LNCAP (cell line): ENCODE data around the gene KCTD21.

Experiments used
- TF ChIP-seq, protein P1 (sequence below): fragments of 450-650 bp; IDR thresholded peaks from 2 replicates; pipeline ENCODE4 v1.5.1; 2017; ENCODE audit warnings: mild to moderate bottlenecking

The KCTD21 gene

DNA sequence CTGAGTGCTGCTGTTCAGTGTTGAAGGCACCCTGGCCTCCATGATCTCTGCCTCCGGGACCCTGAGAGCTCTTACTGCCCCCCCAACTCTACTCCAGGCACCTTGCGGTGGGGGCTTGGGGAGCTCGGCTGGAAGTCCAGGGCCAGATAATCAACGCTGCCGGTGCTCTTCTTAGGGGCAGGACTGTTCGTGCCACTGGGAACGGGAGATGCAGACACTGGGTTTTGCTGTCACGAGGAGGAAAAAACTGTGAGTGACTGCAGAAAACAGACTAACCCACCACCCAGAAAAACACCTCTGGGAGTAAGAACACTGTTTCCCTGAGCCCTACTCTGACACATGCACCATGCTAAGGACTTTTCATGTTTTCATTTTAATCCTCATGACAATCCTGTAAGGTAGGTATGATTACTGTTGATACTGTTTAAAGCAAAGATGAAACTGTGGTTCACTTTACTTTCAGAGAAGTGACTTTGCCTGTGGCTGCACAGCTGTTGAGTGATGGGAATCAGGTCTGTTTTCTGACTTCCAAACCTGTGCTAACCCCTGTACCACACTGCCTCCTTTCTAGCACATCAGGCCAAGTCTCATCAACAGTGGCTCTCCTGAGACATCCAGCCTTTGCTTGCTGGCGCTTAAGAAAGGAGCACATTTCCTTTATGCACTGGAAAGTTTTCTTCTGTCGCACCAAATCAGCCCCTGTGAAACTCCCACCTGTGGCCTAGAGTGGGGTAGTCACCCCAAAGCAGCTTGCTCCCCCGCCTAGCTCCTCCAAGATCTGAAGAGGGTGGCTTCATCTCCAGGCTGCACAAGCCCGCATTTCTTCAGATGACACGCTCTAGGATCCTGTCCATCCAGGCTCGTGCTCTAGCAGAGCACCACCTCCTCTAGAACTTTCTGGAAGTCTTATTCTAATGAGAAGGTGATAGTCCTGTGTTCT is 32.1 kb upstream of the KCTD21 start:
- TF ChIP-seq, protein P1, sequence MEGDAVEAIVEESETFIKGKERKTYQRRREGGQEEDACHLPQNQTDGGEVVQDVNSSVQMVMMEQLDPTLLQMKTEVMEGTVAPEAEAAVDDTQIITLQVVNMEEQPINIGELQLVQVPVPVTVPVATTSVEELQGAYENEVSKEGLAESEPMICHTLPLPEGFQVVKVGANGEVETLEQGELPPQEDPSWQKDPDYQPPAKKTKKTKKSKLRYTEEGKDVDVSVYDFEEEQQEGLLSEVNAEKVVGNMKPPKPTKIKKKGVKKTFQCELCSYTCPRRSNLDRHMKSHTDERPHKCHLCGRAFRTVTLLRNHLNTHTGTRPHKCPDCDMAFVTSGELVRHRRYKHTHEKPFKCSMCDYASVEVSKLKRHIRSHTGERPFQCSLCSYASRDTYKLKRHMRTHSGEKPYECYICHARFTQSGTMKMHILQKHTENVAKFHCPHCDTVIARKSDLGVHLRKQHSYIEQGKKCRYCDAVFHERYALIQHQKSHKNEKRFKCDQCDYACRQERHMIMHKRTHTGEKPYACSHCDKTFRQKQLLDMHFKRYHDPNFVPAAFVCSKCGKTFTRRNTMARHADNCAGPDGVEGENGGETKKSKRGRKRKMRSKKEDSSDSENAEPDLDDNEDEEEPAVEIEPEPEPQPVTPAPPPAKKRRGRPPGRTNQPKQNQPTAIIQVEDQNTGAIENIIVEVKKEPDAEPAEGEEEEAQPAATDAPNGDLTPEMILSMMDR = no peak

DNA sequence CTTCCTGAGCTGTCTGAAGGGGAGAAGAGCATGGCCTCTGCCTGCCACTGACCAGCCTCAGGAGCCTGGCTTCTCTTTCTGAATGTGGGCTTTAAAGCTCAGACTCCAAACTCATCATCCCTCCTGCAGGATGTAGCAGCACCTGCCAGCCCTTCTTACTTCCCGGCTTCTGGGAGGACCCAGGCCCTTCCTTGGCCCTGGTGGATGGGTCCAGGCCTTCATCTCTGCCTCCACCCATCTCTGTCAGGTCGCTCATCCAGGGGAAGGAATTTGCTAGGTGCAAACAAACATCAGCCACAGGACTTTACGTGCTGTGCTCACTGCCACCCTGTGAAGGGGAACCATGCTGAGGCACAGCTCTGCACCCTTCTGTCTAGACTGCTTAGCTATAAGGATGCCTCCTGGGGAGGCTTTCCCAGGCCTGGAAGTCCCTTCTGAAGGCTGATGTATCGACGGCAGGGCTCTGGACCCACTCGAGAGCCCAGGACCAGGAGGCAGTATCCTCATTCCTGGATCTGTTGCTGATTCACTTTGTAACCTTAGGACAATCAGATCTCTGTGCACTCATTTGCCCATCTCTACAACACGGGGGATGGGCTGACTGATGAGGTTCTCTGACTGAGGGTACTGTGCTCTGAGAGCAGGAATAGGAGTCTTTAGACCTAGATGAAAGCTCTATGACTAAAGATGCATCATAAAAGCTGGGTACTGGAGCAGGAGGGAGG is 31.2 kb upstream of the KCTD21 start:
- TF ChIP-seq, protein P1 = no peak

DNA sequence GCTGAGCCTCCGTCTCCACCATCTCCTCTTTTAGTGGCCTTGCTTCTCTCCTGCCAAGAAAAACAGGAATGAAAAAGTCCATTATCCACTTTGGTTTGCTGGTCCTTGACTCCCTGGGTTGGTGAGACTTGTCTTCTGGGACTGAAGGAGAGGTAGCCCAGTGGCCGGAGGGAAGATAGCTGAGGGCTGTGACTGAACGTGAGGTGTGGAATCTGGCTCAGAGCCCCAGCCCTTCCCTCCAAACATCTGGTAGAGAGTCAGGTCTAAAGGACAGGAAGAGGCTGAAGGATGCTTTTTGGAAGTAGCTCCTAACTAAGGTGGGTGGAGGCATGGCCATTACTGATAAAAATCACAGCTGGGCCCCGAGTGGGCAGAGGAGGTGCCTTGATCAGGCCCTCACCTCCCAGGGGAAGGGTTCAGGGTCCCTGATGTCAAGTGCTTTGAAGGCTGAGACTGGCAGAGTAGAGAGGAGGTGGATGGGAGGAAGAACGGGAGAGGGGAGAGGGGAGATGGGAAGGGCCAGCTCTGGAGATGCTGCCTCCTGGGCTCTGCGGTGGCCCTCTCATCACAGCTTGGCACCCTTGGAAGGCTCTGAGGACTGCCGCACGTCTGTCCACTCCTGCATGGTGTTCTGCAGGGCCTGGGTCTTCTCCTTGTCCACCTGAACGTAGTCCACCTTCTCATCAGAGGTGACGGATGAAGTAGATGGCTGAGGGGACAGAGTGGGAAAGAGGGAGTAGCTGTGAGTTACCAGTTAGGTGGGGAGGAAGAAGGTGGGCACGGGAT is 30.5 kb upstream of the KCTD21 start:
- TF ChIP-seq, protein P1 = no peak

DNA sequence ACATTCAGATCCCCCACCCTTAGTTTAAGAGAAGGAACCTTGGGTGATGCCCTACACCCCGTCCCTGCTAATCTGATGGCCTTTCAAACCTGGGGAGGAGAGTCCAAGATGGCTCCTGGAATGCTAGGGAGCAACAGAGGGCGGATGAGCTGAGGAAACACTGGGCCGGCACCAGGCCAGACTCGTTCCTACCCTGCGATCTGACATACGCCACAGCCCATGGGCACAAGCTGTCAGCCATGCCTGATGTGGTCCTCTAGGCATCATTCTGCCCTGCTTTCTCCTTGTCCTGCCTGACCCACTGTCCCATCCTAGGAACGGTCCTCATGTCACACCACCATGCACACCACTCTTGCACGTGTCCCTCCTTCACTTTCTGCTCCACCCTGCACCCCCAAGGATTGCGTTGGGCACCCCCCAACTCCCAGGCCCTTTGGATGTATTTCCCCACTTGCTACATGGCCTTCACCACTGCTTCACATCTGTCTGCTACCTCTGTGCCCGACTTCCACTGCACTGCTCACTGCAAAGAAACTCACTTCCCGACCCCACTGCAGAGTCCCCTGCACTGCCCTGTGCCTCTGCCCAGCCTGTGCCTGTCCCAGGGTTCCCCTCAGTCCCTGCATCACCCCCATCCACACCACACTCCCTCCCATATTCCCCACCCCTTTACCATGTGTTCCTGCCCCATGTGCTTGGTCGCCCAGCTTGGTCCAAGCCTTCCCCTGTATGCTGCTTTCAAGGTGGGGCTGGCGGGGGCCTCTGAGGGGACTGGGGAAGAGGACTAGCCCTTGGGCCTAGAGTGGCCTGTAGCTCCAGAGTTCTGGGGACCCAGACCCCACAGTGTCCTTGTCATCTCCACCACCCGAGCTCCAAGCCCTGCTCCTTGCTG is 29.5 kb upstream of the KCTD21 start:
- TF ChIP-seq, protein P1 = no peak

DNA sequence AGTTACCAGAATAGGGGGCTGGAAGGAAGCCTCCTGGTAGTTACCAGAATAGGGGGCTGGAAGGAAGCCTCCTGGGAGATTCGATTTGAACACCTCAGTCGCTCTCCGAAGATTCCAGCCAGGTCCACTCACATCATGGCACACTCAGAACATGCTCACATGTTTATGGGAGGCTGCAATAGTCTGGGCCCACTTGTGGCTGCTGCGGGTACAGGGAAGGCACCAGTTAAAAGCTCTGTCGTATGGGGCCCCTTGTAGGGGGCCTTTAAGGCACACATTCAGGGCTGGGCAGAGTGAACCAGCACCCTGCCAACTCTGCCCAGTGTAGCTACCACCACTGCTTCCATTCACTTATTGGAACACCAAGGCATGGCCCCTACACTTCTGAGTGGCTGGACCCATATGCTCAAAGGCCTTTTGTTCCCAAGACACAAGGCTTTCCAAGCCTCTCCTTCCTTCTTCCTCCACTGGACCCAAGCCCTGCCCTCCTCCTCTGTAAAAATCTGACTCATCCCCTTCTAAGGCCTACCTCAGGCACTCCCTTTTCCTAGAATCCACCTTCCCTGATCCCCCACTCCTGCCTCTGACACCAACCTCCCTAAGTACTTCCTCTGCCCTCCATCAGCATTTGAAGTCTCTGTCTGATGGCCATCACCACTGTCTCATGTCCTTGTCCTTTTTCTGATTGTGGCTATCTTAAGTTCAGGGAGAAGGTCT is 28.3 kb upstream of the KCTD21 start:
- TF ChIP-seq, protein P1 = no peak

DNA sequence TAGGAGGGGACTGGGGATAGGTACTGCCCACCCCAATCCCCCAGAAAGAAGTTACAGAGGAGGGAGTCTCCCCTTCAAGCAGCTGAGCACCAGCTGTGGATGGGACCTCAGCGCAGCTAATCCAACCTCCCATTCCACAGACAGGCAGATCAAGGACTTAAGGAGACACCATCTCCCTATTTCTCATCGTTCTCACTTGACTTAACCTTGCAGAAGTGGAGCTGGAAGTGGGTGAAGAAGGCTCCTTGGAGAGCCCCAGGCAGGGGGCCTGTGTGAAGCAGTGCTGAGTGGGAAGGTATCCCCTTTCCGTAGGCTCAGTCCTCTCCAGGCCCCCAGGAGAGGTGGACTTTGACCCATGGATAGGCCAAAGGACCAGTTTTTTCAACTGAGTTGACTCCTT is 27.6 kb upstream of the KCTD21 start:
- TF ChIP-seq, protein P1 = no peak
